LNCaP clone FGC (cell line): ENCODE measurements around the gene AMIGO2.
A peak's percentile ranks its signal among the peaks of the same experiment; 100 is the strongest.

Experiments
- DNase-seq: peaks from one replicate; pipeline ENCODE4 v3.0.0-alpha.2; 2011; ENCODE audit warnings: low read depth
- H3K4me3 ChIP-seq: 2 replicates; pipeline ENCODE4 v1.5.1; 2011; ENCODE audit warnings: mild to moderate bottlenecking, low read depth, low read length, control low read depth
- CTCF ChIP-seq: IDR thresholded peaks from 2 replicates; pipeline ENCODE4 v1.5.1; 2012; ENCODE audit warnings: mild to moderate bottlenecking; ENCODE audit not compliant: control insufficient read depth, insufficient read depth; ENCODE audit errors: extremely low read depth

The AMIGO2 gene

GRCh38 chr12:47035484-47035883 lies 44.3 kb downstream of the AMIGO2 start:
- H3K4me3 ChIP-seq: no peak overlapping the region
- no peak for TF ChIP-seq CTCF
- DNase-seq: no peak

GRCh38 chr12:47034661-47035060 lies 45.1 kb downstream of the AMIGO2 start:
- no peak for TF ChIP-seq CTCF
- no peak for DNase-seq
- H3K4me3 ChIP-seq: no peak overlapping the region

GRCh38 chr12:47033789-47034555 lies 45.8 kb downstream of the AMIGO2 start:
- no peak for TF ChIP-seq CTCF
- H3K4me3 ChIP-seq: no peak overlapping the region
- DNase-seq: no peak

- H3K4me3 ChIP-seq: no peak overlapping the region
These were observed 46.7 kb downstream of the AMIGO2 start for GRCh38 chr12:47033081-47033480.

GRCh38 chr12:47032644-47033043 lies 47.1 kb downstream of the AMIGO2 start:
- DNase-seq: peak; percentile 33
- H3K4me3 ChIP-seq: no peak overlapping the region
- TF ChIP-seq CTCF: peak; percentile 54

More at GRCh38 chr12:47033081-47033480, 46.7 kb downstream of the AMIGO2 start:
- peak; percentile 57 for DNase-seq
- TF ChIP-seq CTCF: no peak

GRCh38 chr12:47029903-47030302 lies 49.9 kb downstream of the AMIGO2 start:
- DNase-seq: no peak
- no peak for TF ChIP-seq CTCF
- H3K4me3 ChIP-seq: no peak overlapping the region
